HG02938 (cell line): ENCODE measurements around the gene TMEM63A.

ENCODE experiments used
- ATAC-seq: cut with Tn5 transposase; IDR thresholded peaks from one replicate; pipeline ENCODE4 v1.9.1; 2021; ENCODE audit warnings: mild to moderate bottlenecking, moderate library complexity; ENCODE audit not compliant: unreplicated experiment

Gene TMEM63A

GRCh38 chr1:225886159-225887029 is 4.2 kb upstream of the TMEM63A start:
- ATAC-seq = no peak

- no peak for ATAC-seq
These were observed 3.2 kb upstream of the TMEM63A start for GRCh38 chr1:225885336-225885735.

GRCh38 chr1:225883616-225884265 is 1.6 kb upstream of the TMEM63A start:
- no peak for ATAC-seq

GRCh38 chr1:225882694-225883615 is 775 bp upstream of the TMEM63A start:
- peak; percentile 21 for ATAC-seq

GRCh38 chr1:225881081-225881958 is 860 bp downstream of the TMEM63A start:
- no peak for ATAC-seq

- no peak for ATAC-seq
These were observed 1.5 kb downstream of the TMEM63A start for GRCh38 chr1:225880636-225881035.

- no peak for ATAC-seq
These were observed 2.0 kb downstream of the TMEM63A start for GRCh38 chr1:225880222-225880588.

GRCh38 chr1:225879521-225880221 is 2.5 kb downstream of the TMEM63A start:
- no peak for ATAC-seq

GRCh38 chr1:225878282-225878681 is 3.9 kb downstream of the TMEM63A start:
- no peak for ATAC-seq

GRCh38 chr1:225877580-225877979 is 4.6 kb downstream of the TMEM63A start:
- ATAC-seq = no peak

GRCh38 chr1:225876900-225877510 is 5.2 kb downstream of the TMEM63A start:
- ATAC-seq = no peak

GRCh38 chr1:225875044-225875815 is 7.0 kb downstream of the TMEM63A start:
- ATAC-seq = no peak

- ATAC-seq = no peak
These were observed 7.7 kb downstream of the TMEM63A start for GRCh38 chr1:225874431-225874830.

GRCh38 chr1:225873281-225873850 is 8.8 kb downstream of the TMEM63A start:
- no peak for ATAC-seq

GRCh38 chr1:225872075-225872430 is 10.1 kb downstream of the TMEM63A start:
- no peak for ATAC-seq

GRCh38 chr1:225871359-225872074 is 10.7 kb downstream of the TMEM63A start:
- no peak for ATAC-seq

- ATAC-seq = no peak
These were observed 11.3 kb downstream of the TMEM63A start for GRCh38 chr1:225870911-225871310.
